Smooth muscle cell of the coronary artery (primary cell): ENCODE data around the gene TMTC2. TPM values are rescaled to one million over a fixed set of nuclear protein-coding genes. Genes with fewer than 3 reads are reported as not detected.

ENCODE experiments used
- total RNA-seq: library from RNA; depleted of rRNA; stranded (reverse); fragments of >200 nt; gene quantifications from 2 replicates; pipeline ENCODE4 v1.2.3, GENCODE V29; 2014; ENCODE audit warnings: low replicate concordance

TMTC2 gene
- total RNA-seq: 8.0 and 13.4 TPM in 2 replicates

GRCh38 chr12:82686168-82687020, at the start of gene TMTC2:
Gene TMTC2 (plus strand): TSS chr12:82686906.

